ENCODE results near the gene THOC7. TPM values are rescaled to one million over a fixed set of nuclear protein-coding genes. Genes with fewer than 3 reads are reported as not detected.

The THOC7 gene
- total RNA-seq, 1 experiment from 2014 or later: 96.2 TPM

DNA sequence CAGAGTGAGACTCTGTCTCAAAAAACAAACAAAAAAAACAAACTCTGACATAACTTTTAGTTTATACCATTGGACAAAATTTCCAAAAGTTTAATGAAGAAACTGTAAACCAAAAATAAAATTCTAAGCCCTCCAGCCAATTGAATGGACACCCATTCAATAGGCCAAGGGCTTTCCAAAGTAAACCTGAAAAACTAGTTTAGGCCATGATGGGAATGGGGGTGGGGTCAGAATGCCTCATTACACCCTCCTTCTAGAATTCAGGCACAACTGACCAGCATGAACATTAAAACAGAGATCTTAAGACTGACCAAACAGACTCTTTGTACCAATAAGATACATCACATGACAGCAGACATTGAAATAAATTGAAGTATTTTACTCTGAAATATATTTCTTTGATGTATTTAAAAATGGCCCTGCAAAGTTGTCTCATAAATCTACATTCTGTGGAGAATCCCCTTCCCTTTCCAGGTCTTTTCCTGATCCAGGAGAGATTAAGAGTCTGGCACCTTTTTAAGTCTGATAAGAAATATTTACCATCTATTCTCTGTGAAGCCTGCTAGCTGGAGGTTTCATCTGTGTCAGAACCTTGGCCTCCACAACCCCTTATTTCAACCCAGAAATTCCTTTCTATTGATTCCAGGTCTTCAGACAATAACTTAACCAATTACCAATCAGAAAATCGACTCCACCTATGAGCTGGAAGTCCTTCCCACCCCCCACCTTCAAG lies 15.7 kb downstream of the THOC7 start:
- H3K9me3 ChIP-seq (ENCODE audit: low read length): no peaks in the 10 kb centered on the region
- no peaks in the 10 kb centered on the region for H3K27me3 ChIP-seq (ENCODE audit: low read length)
- no peak overlapping the region for H3K4me3 ChIP-seq (ENCODE audit: low read length)
- H3K79me2 ChIP-seq (ENCODE audit: low read length): peaks cover 99% of the 10 kb centered on the region
- H3K4me1 ChIP-seq (ENCODE audit: low read length): no peaks in the 10 kb centered on the region
- H2AFZ ChIP-seq (ENCODE audit: low read length): no peak overlapping the region
- no peaks in the 10 kb centered on the region for H4K20me1 ChIP-seq (ENCODE audit: insufficient read depth, low read depth, low read length)
- no peak overlapping the region for H3K27ac ChIP-seq (ENCODE audit: low read length)
- no peak for DNase-seq
- 0 out of 2 replicates have a peak, but pooled peaks cover 4% of the 10 kb centered on the region for H3K36me3 ChIP-seq (ENCODE audit: insufficient read depth, low read length)
- H3K4me2 ChIP-seq (ENCODE audit: low read depth, low read length, poor library complexity, severe bottlenecking): no peak overlapping the region
- no peaks in the 10 kb centered on the region for H3K9me2 ChIP-seq (replicated peaks; ENCODE audit: insufficient read depth, low read length)
- no peak overlapping the region for H3K9ac ChIP-seq (ENCODE audit: low read length)

GRCh38 chr3:63845215-63845614 lies 18.4 kb downstream of the THOC7 start:
- no peak overlapping the region for H3K9ac ChIP-seq (ENCODE audit: low read length)
- no peaks in the 10 kb centered on the region for H3K9me2 ChIP-seq (replicated peaks; ENCODE audit: insufficient read depth, low read length)
- DNase-seq: no peak
- no peaks in the 10 kb centered on the region for H4K20me1 ChIP-seq (ENCODE audit: insufficient read depth, low read depth, low read length)
- H3K4me2 ChIP-seq (ENCODE audit: low read depth, low read length, poor library complexity, severe bottlenecking): no peak overlapping the region
- H3K4me3 ChIP-seq (ENCODE audit: low read length): no peak overlapping the region
- H3K36me3 ChIP-seq (ENCODE audit: insufficient read depth, low read length): no peaks in the 10 kb centered on the region
- H3K27me3 ChIP-seq (ENCODE audit: low read length): no peaks in the 10 kb centered on the region
- H3K27ac ChIP-seq (ENCODE audit: low read length): no peak overlapping the region
- H2AFZ ChIP-seq (ENCODE audit: low read length): no peak overlapping the region
- peaks cover 99% of the 10 kb centered on the region for H3K79me2 ChIP-seq (ENCODE audit: low read length)
- H3K4me1 ChIP-seq (ENCODE audit: low read length): no peaks in the 10 kb centered on the region
- no peaks in the 10 kb centered on the region for H3K9me3 ChIP-seq (ENCODE audit: low read length)

GRCh38 chr3:63842127-63842526 lies 21.5 kb downstream of the THOC7 start:
- Histone ChIP-seq H3K9me3 (ENCODE audit: low read length) (no peaks in the 10 kb centered on the region), H3K27ac (ENCODE audit: low read length) (no peak overlapping the region), H3K4me3 (ENCODE audit: low read length) (no peak overlapping the region), H3K36me3 (ENCODE audit: insufficient read depth, low read length) (peaks cover 9% of the 10 kb centered on the region; the same call in 1 of the 2 replicates), H3K4me2 (ENCODE audit: low read depth, low read length, poor library complexity, severe bottlenecking) (no peak overlapping the region), H2AFZ (ENCODE audit: low read length) (no peak overlapping the region), H3K79me2 (ENCODE audit: low read length) (peaks cover 94% of the 10 kb centered on the region), H3K4me1 (ENCODE audit: low read length) (peaks cover 9% of the 10 kb centered on the region), H3K27me3 (ENCODE audit: low read length) (no peaks in the 10 kb centered on the region), H3K9me2 (replicated peaks; ENCODE audit: insufficient read depth, low read length) (no peaks in the 10 kb centered on the region), H3K9ac (ENCODE audit: low read length) (no peak overlapping the region), H4K20me1 (ENCODE audit: insufficient read depth, low read depth, low read length) (no peaks in the 10 kb centered on the region)
- DNase-seq: no peak

- no peak overlapping the region for H3K9ac ChIP-seq (ENCODE audit: low read length)
- H3K9me2 ChIP-seq (replicated peaks; ENCODE audit: insufficient read depth, low read length): no peaks in the 10 kb centered on the region
- no peaks in the 10 kb centered on the region for H3K9me3 ChIP-seq (ENCODE audit: low read length)
- peaks cover 13% of the 10 kb centered on the region for H3K4me1 ChIP-seq (ENCODE audit: low read length)
- peaks cover 12% of the 10 kb centered on the region; the same call in 1 of the 2 replicates for H3K36me3 ChIP-seq (ENCODE audit: insufficient read depth, low read length)
- H3K27ac ChIP-seq (ENCODE audit: low read length): no peak overlapping the region
- H3K4me2 ChIP-seq (ENCODE audit: low read depth, low read length, poor library complexity, severe bottlenecking): no peak overlapping the region
- no peak overlapping the region for H3K4me3 ChIP-seq (ENCODE audit: low read length)
- no peak overlapping the region for H2AFZ ChIP-seq (ENCODE audit: low read length)
- no peaks in the 10 kb centered on the region for H4K20me1 ChIP-seq (ENCODE audit: insufficient read depth, low read depth, low read length)
- H3K79me2 ChIP-seq (ENCODE audit: low read length): peaks cover 92% of the 10 kb centered on the region
- H3K27me3 ChIP-seq (ENCODE audit: low read length): no peaks in the 10 kb centered on the region
- no peak for DNase-seq
These were observed 21.9 kb downstream of the THOC7 start for GRCh38 chr3:63841704-63842103.

GRCh38 chr3:63832395-63832794 lies 31.2 kb downstream of the THOC7 start:
- peaks cover 55% of the 10 kb centered on the region for H3K36me3 ChIP-seq (ENCODE audit: insufficient read depth, low read length)
- peaks cover 34% of the 10 kb centered on the region for H3K4me1 ChIP-seq (ENCODE audit: low read length)
- H3K4me3 ChIP-seq (ENCODE audit: low read length): no peak overlapping the region
- H3K4me2 ChIP-seq (ENCODE audit: low read depth, low read length, poor library complexity, severe bottlenecking): no peak overlapping the region
- H3K79me2 ChIP-seq (ENCODE audit: low read length): peaks cover 14% of the 10 kb centered on the region
- H3K9ac ChIP-seq (ENCODE audit: low read length): no peak overlapping the region
- H4K20me1 ChIP-seq (ENCODE audit: insufficient read depth, low read depth, low read length): no peaks in the 10 kb centered on the region
- H3K27ac ChIP-seq (ENCODE audit: low read length): no peak overlapping the region
- H3K9me2 ChIP-seq (replicated peaks; ENCODE audit: insufficient read depth, low read length): no peaks in the 10 kb centered on the region
- H3K27me3 ChIP-seq (ENCODE audit: low read length): no peaks in the 10 kb centered on the region
- no peaks in the 10 kb centered on the region for H3K9me3 ChIP-seq (ENCODE audit: low read length)
- H2AFZ ChIP-seq (ENCODE audit: low read length): no peak overlapping the region
- no peak for DNase-seq

DNA sequence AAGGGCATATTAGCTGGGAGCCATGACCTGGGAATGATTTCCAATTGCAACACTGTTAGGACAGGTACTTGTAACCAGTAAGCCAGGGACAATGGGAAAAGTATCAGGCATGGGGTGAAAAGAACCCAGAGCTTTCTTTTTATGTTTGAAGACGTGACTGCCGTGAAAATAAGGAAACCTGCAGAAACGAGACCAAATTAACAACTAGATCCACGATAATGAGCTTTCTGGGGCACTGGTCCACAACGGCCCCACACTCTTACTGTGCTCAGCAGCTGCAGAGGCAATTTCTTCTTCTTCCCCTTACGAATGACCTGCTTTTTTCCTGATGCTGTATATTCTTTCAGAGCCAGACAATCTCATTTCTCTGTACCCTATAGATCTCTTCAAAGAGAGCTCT lies 33.1 kb downstream of the THOC7 start:
- Histone ChIP-seq H2AFZ (ENCODE audit: low read length) (no peak overlapping the region), H3K9me2 (replicated peaks; ENCODE audit: insufficient read depth, low read length) (no peaks in the 10 kb centered on the region), H3K79me2 (ENCODE audit: low read length) (0 out of 2 replicates have a peak, but pooled peaks cover 4% of the 10 kb centered on the region), H4K20me1 (ENCODE audit: insufficient read depth, low read depth, low read length) (no peaks in the 10 kb centered on the region), H3K27me3 (ENCODE audit: low read length) (no peaks in the 10 kb centered on the region), H3K9me3 (ENCODE audit: low read length) (no peaks in the 10 kb centered on the region), H3K4me3 (ENCODE audit: low read length) (no peak overlapping the region), H3K9ac (ENCODE audit: low read length) (no peak overlapping the region), H3K36me3 (ENCODE audit: insufficient read depth, low read length) (peaks cover 53% of the 10 kb centered on the region), H3K4me2 (ENCODE audit: low read depth, low read length, poor library complexity, severe bottlenecking) (no peak overlapping the region), H3K27ac (ENCODE audit: low read length) (no peak overlapping the region), H3K4me1 (ENCODE audit: low read length) (peaks cover 23% of the 10 kb centered on the region)
- no peak for DNase-seq

DNA sequence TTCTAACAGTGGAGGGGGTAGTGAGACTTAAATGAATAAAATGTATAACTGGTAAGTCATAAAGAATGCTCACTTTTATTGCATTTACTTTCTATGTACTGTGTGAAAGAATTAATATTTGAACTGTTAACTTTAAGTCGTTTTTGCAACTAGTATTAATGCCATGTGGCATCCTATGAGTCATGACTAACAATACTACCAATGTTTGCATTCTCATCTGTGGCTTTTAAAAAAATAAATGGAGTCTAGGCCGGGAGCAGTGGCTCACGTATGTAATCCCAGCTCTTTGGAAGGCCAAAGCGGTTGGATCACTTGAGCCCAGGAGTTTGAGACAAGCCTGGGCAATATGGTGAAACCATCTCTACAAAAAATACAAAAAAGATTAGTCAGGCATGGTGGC lies 39.3 kb downstream of the THOC7 start:
- H3K4me1 ChIP-seq (ENCODE audit: low read length): peaks cover 12% of the 10 kb centered on the region
- H3K27me3 ChIP-seq (ENCODE audit: low read length): no peaks in the 10 kb centered on the region
- H3K27ac ChIP-seq (ENCODE audit: low read length): no peak overlapping the region
- DNase-seq: no peak
- H3K79me2 ChIP-seq (ENCODE audit: low read length): no peaks in the 10 kb centered on the region
- no peak overlapping the region for H3K9ac ChIP-seq (ENCODE audit: low read length)
- no peaks in the 10 kb centered on the region for H3K9me3 ChIP-seq (ENCODE audit: low read length)
- H4K20me1 ChIP-seq (ENCODE audit: insufficient read depth, low read depth, low read length): no peaks in the 10 kb centered on the region
- H3K9me2 ChIP-seq (replicated peaks; ENCODE audit: insufficient read depth, low read length): no peaks in the 10 kb centered on the region
- no peak overlapping the region for H3K4me3 ChIP-seq (ENCODE audit: low read length)
- no peak overlapping the region for H2AFZ ChIP-seq (ENCODE audit: low read length)
- H3K36me3 ChIP-seq (ENCODE audit: insufficient read depth, low read length): peaks cover 6% of the 10 kb centered on the region; the same call in 1 of the 2 replicates
- no peak overlapping the region for H3K4me2 ChIP-seq (ENCODE audit: low read depth, low read length, poor library complexity, severe bottlenecking)

- no peak within 1 kb of the TSS for H3K4me3 ChIP-seq (ENCODE audit: low read length)
- H3K79me2 ChIP-seq (ENCODE audit: low read length): no peaks in the 10 kb centered on the region
- H3K4me1 ChIP-seq (ENCODE audit: low read length): no peaks in the 10 kb centered on the region
- H3K27me3 ChIP-seq (ENCODE audit: low read length): no peaks in the 10 kb centered on the region
- H3K4me2 ChIP-seq (ENCODE audit: low read depth, low read length, poor library complexity, severe bottlenecking): no peak within 1 kb of the TSS
- no peak for DNase-seq
- H3K36me3 ChIP-seq (ENCODE audit: insufficient read depth, low read length): no peaks in the 10 kb centered on the region
- H3K27ac ChIP-seq (ENCODE audit: low read length): no peak within 1 kb of the TSS
- no peaks in the 10 kb centered on the region for H4K20me1 ChIP-seq (ENCODE audit: insufficient read depth, low read depth, low read length)
- H2AFZ ChIP-seq (ENCODE audit: low read length): no peak within 1 kb of the TSS
- no peaks in the 10 kb centered on the region for H3K9me3 ChIP-seq (ENCODE audit: low read length)
- no peak within 1 kb of the TSS for H3K9ac ChIP-seq (ENCODE audit: low read length)
- no peaks in the 10 kb centered on the region for H3K9me2 ChIP-seq (replicated peaks; ENCODE audit: insufficient read depth, low read length)
These were observed 44.5 kb downstream of the THOC7 start, which contains the start of gene C3orf49 for GRCh38 chr3:63819151-63819398. C3orf49 (plus strand) TSS chr3:63819299; CDS start chr3:63819472, 173 bp downstream.

Measured in Karpas-422 (cell line).